C1 segment of cervical spinal cord (tissue), 14 donors: ENCODE data around the gene CERS5.

Experiments
- DNase-seq, 14 donors: peaks; one replicate each; lab custom pipeline; 2025; lab: John Stamatoyannopoulos, UW

CERS5 gene, protein sequence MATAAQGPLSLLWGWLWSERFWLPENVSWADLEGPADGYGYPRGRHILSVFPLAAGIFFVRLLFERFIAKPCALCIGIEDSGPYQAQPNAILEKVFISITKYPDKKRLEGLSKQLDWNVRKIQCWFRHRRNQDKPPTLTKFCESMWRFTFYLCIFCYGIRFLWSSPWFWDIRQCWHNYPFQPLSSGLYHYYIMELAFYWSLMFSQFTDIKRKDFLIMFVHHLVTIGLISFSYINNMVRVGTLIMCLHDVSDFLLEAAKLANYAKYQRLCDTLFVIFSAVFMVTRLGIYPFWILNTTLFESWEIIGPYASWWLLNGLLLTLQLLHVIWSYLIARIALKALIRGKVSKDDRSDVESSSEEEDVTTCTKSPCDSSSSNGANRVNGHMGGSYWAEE

GRCh38 chr12:50167049-50167828, at the start of gene CERS5:
Gene CERS5, minus strand, starts transcription at chr12:50167369. Its CDS starts 72 bp downstream, at chr12:50167297.
- DNase-seq = peak; percentile 67 to 100 (median 94)

DNA sequence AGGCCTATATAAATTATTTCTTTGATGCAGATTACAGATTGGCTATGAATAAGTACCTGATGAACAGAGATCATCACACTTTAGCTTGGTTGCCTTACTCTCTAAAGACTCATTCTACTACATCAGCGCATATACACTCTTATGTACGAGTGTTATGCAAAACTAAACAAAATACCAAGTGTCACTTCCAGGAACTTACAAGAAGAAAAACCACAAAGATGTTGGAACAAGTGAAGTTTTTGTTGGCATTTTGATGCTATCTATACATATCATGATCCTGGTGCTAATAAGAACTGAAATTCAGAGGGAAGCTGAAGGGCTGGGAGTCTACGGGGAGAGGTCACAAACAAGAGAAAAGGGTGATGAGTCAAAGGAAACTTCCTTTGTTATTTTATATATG, 47.9 kb upstream of the CERS5 start:
- no peak for DNase-seq

- DNase-seq = no peak
Observed at GRCh38 chr12:50214018-50214417, 46.8 kb upstream of the CERS5 start.

GRCh38 chr12:50213439-50213838, 46.3 kb upstream of the CERS5 start:
- DNase-seq = no peak

DNA sequence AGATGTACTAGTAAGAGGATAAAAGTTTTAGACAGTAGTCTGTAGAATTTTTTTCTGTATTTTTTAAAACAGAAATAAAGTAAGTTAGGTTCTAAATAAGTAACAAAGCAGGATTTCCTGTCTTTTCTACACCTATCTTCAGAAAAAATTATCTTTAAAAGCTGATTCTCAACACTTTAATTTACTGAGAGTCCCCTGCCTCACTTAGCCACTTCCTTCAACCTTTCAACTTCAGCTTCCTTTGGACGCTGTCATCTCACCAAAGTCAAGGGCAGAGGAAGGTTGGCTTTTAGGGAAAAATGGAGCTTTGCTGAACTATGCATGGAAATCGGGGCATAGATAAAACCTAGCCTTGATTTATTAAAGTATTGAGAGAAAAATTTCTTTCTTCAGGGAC, 44.9 kb upstream of the CERS5 start:
- DNase-seq = no peak

- DNase-seq = no peak
Observed at GRCh38 chr12:50211392-50212070, 44.4 kb upstream of the CERS5 start.

DNA sequence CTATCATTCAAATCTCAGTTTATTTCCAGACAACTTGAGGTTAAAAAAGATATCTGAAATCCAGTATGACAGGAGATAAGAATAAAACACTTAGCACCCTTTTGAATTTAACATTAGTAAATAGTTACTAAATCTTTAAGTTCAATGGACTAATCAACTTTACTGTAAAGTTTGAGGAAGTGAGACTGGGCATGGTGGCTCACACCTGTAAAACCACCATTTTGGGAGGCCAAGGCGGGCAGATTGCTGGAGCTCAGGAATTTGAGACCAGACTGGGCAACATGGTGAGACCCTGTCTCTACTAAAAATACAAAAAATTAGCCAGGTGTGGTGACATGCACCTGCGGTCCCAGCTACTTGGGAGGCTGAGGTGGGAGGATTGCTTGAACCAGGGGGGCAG, 40.3 kb upstream of the CERS5 start:
- DNase-seq = no peak

- no peak for DNase-seq
Observed at GRCh38 chr12:50205648-50206047, 38.5 kb upstream of the CERS5 start.

DNA sequence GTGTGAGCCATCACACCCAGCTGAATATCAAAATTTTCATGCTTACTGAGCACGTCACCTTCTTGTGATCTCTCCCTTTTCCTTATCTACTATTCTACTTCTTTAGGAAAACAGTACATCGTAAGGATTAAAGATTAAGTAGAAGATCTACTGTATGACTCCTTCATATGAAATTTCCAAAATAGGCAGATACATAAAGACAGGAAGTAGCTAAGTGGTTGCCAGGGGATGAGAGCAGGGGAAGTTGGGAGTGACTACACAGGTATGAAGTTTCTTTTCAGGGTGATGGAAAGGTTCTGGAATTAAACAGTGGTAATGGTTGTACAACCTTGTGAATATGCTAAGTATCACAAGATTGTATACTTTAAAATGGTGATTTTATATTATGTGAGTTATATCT, 36.5 kb upstream of the CERS5 start:
- no peak for DNase-seq

DNA sequence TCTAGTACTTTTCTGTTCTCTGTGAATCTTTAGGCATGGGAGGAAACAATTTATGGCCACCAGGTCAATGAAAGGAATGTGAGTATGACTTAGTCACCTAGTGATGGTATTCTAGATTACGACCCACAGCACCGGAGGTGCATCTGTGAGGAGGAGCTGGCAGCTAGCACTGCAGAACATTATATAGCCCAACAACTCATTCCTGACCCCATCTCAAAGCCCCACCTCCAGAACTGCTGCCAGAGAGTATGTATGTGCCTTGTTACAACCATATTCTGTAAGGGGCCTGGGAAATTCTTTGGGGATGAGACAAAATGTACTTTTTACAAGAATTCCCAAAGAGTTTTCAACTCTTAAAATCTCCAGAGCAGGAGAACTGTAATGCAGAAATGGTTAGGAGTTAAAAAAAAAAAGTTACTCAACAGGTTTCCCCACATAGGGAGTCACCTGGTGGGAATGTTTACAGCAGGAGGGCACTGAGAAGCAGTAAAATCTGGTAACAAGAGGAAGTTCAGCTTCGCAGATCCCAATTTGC, 34.9 kb upstream of the CERS5 start:
- no peak for DNase-seq

DNA sequence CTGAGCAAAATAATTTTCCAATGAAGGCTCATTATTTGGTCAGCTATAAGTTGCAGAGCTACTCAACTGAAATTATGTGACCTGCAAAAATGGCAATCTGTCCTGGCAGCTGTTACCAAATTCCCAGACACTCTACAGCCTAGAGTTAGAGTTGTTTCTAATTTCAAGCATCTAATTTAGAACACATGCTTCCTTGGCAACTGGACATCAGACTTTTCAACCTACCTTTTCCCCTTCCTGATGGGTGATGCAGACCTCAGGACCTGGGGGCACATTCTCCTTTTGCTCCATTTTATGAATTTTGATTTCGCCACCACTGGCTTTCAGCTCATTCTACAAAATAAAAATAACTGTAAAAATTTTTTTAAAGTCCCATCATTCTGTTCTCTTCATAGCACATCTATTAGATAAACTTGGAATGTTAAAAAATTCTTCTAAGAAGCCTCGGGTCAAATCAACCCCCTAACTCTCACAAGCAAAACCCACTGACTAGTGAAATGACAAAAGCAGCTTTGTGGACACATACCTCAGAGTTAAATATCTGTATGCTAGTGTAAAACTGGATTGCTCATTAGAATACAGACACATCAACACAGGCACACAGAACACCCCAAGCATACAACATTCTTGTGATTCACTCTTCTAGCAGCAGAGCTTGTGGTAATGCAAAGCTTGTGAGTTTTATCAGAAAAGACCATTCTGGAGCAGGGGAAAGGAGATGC, 33.5 kb upstream of the CERS5 start:
- peak in 1 of 14 donors; percentile 41 for DNase-seq

DNA sequence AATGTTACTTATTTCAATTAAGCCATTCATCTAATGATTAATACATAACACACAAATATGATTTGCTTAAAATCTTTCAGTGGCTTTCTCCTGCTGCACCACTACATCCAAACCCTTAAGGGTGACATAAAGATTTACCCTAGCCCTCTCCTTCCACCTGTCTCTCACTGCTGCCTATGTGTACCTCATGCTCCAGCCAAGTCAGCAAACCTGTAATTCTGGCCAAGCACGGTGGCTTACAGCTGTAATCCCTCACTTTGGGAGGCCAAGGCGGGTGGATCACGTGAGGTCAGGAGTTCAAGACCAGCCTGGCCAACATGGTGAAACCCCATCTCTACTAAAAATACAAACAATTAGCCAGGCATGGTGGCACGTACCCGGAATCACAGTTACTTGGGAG, 31.7 kb upstream of the CERS5 start:
- no peak for DNase-seq

DNA sequence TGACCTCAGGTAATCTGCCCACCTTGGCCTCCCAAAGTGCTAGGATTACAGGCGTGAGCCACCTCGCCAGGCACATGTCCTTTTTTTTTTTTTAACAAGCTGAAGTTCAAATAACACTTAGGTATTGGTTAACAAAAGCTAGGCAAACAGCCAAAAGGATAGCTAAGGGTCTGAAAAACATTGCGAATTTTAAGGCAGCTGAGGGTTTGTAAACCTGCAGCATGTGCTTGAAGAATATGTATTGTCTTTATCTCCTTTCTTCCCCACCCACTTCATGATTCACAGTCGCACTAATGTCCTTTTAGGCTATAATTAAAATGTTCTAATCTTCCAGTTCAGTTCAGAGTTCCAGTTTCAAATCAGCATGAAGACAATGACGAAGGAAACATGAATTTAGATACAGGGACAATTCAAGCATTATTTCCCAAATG, 30.1 kb upstream of the CERS5 start:
- no peak for DNase-seq

DNA sequence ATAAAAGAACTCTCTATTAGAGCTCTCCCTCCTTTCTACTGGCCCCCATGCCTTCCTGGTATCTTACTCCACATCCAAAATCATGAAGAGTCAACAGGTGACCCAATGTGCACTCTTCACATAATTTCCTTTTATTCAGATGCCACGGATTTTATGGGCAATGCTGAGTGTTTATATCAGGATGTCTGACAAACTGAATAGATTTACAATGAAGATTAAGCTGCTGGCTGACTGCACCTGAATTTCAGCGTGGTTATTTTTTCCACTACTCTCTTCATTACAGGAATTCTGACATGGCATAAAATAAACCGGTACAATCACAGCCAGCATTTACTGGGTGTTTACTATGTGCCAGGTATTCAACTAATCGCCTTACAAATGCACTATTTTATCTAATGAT, 29.4 kb upstream of the CERS5 start:
- DNase-seq = no peak

DNA sequence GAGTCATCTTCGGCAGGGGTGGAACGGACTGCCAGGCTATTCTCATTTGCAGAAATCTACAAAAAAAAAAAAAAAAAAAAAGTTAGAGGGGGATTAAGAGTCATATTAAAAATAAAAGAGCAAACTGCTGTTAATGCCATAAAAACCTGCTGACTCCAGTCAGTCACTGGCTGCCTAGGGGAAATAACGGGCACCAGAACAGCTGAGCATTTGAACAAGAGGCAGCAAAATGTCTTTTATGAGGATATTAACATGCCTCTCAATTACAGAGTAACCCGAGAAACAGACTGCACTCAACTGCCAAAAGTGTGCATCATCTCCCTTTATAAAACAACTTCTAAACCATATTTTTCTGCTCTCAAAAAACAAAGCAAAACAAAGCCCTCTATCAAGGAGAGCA, 28.7 kb upstream of the CERS5 start:
- no peak for DNase-seq

GRCh38 chr12:50192908-50193307, 25.7 kb upstream of the CERS5 start:
- DNase-seq = no peak

DNA sequence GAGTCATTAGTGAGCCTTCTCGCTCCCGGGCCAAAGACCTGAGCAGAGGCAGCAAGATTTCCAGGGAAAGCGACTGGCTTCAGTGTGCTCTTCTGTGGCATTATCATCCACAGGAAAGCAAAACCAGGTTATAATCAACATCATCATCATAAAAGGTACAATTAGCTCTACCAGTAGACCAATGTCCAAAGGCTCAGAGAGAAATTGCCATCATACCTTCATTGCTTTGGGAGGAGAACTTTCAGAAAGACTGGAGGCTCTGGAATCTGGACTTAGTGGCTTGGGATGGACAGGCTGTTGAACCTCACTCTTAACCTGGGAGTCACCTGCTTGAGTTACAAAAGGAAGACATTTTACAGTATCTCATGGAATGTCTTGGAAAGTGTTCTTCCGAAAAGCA, 25.1 kb upstream of the CERS5 start:
- no peak for DNase-seq

GRCh38 chr12:50190859-50191258, 23.7 kb upstream of the CERS5 start:
- no peak for DNase-seq

GRCh38 chr12:50188875-50189575, 21.9 kb upstream of the CERS5 start:
- no peak for DNase-seq

- DNase-seq = no peak
Observed at GRCh38 chr12:50188241-50188781, 21.1 kb upstream of the CERS5 start.
